OCI-LY1 (cell line): Measurements from ENCODE around the gene FALEC.

ENCODE experiments used
- EZH2 ChIP-seq: fragments of 200-600 bp; sonication (generic), shearing (Covaris generic); IDR thresholded peaks from 2 replicates; pipeline ENCODE4 v1.8.0; 2017; ENCODE audit warnings: borderline replicate concordance, mixed run types, mild to moderate bottlenecking, antibody characterized with exemption, low read length, moderate library complexity, mixed read lengths
- TF ChIP-seq, protein P1 (sequence below): fragments of 200-600 bp; sonication (generic), shearing (Covaris generic); IDR thresholded peaks from 2 replicates; pipeline ENCODE4 v1.5.1; 2017; ENCODE audit warnings: mild to moderate bottlenecking, antibody characterized with exemption, low read length, moderate library complexity, mixed read lengths

GRCh38 chr1:150484431-150484830 is 31.1 kb upstream of the FALEC start:
- TF ChIP-seq, protein P1, sequence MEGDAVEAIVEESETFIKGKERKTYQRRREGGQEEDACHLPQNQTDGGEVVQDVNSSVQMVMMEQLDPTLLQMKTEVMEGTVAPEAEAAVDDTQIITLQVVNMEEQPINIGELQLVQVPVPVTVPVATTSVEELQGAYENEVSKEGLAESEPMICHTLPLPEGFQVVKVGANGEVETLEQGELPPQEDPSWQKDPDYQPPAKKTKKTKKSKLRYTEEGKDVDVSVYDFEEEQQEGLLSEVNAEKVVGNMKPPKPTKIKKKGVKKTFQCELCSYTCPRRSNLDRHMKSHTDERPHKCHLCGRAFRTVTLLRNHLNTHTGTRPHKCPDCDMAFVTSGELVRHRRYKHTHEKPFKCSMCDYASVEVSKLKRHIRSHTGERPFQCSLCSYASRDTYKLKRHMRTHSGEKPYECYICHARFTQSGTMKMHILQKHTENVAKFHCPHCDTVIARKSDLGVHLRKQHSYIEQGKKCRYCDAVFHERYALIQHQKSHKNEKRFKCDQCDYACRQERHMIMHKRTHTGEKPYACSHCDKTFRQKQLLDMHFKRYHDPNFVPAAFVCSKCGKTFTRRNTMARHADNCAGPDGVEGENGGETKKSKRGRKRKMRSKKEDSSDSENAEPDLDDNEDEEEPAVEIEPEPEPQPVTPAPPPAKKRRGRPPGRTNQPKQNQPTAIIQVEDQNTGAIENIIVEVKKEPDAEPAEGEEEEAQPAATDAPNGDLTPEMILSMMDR = no peak
- TF ChIP-seq EZH2 = no peak
